T-helper 1 cell treated with Interleukin-12 subunit alpha and Interleukin-12 subunit beta and Interleukin-4 antibody, amounts not matched to agents 30 ng/mL and 1 ng/mL, for 36 hours (primary cell): ENCODE data around the gene PLD2. TPM values are rescaled to one million over a fixed set of nuclear protein-coding genes. Genes with fewer than 3 reads are reported as not detected.

ENCODE experiments used
- intact Hi-C: fragments of 100-400 bp; cut with micrococcal nuclease; formaldehyde crosslinking; loops from one replicate; pipeline ENCODE4 v1.15.1; 2024
- total RNA-seq: library from RNA; stranded (reverse); gene quantifications from 2 replicates; pipeline ENCODE4 v1.2.3, GENCODE V29; 2022

PLD2 gene
- total RNA-seq, 1 donor from 2014 or later, result 37.2 TPM

DNA sequence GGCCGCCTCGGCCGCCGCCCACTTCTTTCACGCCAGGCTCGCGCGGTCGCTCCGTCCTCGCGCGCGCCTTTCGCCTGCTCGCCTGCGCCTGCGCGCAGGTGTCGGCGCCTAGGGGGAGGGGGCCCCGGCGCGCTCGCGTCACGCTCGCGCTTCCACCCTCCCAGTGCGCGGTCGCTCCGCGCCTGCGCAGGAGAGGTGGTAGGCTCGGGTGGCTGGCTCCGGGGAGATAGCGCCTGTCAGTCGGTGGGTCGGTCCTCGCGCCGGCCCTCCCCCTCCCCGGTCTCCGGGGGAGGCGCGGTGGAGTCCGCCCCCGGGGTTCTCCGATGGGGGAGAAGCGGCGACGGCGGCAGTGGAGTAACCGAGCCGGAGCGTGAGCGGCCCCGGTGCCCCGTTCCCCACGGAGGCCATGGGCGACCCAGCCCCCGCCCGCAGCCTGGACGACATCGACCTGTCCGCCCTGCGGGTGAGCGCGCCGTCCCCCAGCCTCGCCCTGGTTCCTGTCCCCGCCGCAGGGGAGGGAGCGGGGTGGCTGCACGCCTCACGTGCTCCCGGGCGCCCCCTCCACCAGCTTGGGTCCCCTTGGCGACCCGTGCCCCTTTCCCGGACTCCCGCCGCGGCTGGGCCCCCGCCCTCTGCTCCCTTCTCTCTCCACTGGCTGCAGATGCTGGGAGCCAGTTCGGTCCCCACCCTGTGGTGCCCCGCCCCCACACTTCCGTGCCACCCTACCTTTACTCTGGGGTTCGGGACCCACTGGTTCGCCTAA lies 26.4 kb downstream of the PLD2 start, which contains the start of gene MINK1:
TSS of gene MINK1 (plus strand) at position 163 of the 763 bp plus-strand sequence. CDS start at position 407, 244 bp downstream.
- intact Hi-C loops, result loop anchor here (1.0 to 5.0 kb wide), 7 partner anchors 26 to 123 kb away; partner anchors contain the start of genes ARRB2, C17orf107, MED11 and PLD2

GRCh38 chr17:4833941-4834680 lies 27.2 kb downstream of the PLD2 start:
- intact Hi-C loops, result loop anchor here (1.0 to 5.0 kb wide), 8 partner anchors 27 to 691 kb away; partner anchors contain the start of genes ARRB2, C17orf107, CYB5D2 and MED11

DNA sequence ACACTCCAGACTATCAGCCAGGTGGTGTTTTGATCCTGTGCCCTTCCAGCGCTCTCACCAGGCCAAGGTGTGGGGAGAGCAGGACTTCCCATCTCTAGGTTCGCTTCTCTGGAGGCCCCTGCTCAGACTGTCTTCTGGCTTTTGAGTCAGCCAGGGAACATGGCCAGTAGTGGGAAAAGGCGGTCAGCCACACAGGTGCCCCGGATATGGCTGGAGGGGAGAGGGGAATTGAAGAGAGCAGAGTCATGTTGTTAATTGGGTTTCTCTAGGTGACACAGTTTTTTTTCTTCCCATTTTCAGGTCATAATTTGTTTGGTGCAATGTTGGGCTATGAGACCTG lies 27.7 kb downstream of the PLD2 start:
- intact Hi-C loops, result loop anchor here (1.0 to 5.0 kb wide), 3 partner anchors 48 to 691 kb away; partner anchors contain the start of genes C17orf107, CYB5D2 and ZZEF1

DNA sequence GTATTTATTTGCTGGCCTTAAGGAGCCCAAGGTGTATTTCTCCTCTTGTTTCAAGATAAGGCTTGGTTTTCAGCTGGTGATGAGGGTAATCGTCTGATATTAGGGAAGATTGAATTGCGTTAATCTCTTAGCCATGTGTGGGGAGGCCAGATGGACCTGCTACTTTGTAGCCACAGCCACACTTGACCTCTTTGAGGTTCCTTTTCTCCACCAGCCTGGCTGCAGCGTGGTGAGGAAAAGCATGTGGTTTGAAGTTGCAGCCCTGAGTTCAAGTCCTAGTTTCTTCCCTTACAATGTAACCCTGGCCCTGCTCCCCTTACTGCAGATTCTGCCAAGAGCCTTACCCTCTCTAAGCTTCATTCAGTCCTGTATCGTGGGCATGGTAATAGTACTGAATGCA lies 29.3 kb downstream of the PLD2 start:
- intact Hi-C loops, result no loop called here

DNA sequence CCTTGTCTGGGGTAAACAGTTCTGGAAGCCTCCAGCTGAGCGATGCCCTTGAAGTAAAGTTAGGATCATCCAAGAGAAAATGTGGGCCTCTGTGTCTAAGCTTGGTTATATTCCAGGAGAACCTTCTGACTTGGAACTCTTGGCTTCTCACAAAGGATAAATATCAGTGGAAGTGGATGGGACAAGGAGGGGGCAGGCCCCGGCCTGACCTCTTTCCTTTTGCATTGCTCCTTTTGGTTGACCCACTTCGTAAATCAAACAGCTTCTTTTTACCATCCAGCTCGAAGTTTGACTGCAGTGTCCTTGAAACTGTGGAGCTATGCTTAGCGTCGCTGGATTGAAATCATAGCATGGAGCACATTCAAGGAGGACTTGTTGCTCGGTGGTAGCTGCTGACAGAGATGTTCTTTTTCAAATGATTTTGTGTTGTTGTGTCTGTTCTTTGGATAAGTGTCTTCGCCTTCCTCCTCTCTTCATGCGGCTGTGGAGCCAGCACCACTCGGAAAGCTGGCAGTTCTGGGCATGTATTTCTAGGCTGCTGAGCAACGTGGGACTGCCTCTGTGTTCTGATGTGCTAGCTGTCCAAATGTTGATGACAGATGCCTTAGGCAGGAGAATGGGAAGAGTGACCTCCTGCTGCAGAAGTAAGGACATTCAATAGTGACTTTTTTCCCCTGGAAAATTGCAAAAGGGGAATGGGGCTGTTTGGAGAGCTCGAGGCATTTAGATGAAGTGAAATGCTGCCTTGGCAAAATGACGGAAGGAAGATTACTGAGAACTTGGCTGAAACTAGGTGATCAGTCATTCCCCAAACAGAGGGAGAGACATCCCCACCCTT lies 30.7 kb downstream of the PLD2 start:
- intact Hi-C loops, result no loop called here

DNA sequence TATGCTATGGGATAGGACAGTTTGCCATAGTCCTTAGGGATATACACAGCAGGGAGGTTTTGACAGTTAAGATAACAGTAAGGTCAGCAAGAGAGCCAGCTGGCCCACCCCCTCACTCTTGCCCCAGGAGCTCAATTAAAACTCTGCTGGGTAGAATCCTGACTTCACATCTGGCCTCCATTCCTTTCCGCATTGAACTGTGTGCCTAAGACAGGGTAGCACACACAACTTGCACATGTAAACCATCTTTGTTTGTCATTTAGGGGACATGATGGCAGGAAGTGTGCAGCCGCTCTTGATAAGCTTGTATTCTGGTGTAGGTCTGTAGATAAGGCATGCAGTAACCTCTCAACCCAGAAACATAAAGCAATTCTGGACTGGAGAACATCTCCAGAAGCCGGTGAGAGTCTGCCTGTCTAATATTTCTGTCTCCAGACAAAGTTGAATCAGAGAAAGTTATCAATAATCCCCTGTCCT lies 31.4 kb downstream of the PLD2 start:
- intact Hi-C loops, result no loop called here

DNA sequence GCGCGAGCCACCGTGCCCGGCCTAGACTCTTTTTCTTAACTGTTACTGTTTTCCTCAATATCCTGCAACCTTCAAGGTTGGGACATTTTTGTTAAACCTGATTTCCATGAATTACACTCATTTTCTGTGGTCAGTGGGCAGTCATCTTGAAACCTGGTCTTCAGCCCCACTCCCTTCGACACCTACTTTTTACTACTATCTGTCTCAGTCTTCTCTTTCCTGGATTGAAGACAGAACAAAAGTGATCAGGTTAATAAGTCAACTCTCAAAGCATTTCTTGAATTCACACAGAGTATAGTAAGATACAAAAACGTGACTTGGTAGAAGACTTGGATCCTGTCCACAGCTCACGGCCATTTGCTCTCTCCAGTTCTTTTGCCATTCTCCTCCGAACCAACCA lies 32.3 kb downstream of the PLD2 start:
- intact Hi-C loops, result no loop called here

- intact Hi-C loops, result no loop called here
These were observed 33.3 kb downstream of the PLD2 start for GRCh38 chr17:4839965-4840892.

- intact Hi-C loops, result no loop called here
These were observed 33.9 kb downstream of the PLD2 start for GRCh38 chr17:4840893-4841242.

DNA sequence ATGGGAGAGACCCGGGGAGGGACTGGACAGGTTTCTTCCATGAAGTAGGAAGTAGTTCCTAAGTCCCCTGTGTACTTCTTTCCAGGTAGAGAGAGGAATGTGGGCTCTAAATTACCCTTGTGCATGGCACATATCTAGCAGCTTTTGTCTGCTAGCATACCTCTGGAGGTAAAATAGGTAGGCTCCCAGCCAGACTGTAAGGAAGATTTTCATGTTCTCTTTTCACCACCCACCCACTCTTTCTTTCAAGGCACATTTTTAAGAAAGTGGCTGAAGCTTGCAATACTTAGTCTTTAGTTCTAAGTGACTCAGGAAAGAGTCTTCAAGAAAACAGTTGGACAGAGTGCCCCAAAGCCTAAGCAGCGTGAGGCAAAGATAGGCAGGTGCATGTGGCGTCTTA lies 35.4 kb downstream of the PLD2 start:
- intact Hi-C loops, result no loop called here

GRCh38 chr17:4843321-4844000 lies 36.5 kb downstream of the PLD2 start:
- intact Hi-C loops, result no loop called here

DNA sequence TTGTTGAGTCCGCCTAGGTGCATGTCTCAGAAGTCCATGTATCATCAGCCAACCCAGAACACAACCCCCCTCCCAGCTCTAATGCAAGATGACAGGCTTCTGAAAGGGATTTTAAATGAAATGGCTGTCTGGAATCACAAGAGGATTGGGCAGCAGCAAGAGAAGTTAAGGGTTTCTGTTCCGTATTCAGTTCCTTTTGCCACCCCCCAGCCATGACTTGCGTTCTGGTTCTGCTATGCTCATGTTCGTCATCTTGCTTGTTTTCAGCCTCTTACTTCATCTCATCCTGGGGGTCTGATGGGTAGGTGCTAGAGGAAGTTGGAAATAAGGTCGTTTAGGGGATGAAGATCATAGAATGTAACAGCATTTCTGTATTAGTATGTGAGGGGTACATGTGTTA lies 38.2 kb downstream of the PLD2 start:
- intact Hi-C loops, result no loop called here

- intact Hi-C loops, result no loop called here
These were observed 39.9 kb downstream of the PLD2 start for GRCh38 chr17:4846635-4847390.

GRCh38 chr17:4849011-4849536 lies 42.1 kb downstream of the PLD2 start:
- intact Hi-C loops, result no loop called here

DNA sequence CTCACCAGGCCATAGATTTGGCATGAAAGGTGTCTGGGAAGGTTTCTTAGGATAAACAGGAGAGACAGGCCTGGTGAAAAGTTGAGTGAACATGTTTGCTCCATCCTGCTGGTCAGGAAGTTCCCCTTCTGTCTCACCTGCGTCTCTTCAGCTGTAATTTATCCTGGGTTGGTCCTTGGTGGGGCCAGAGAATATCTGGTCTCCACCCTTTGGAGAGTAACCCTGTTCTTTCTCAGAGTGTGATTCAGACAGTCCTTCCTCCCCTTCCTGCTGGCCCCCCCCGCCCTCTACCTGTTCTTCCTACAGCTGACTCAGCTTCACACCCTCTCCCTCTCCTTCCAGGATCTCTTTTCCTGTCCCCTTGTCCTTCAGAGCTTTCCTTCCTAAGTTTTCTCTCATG lies 43.3 kb downstream of the PLD2 start:
- intact Hi-C loops, result no loop called here

DNA sequence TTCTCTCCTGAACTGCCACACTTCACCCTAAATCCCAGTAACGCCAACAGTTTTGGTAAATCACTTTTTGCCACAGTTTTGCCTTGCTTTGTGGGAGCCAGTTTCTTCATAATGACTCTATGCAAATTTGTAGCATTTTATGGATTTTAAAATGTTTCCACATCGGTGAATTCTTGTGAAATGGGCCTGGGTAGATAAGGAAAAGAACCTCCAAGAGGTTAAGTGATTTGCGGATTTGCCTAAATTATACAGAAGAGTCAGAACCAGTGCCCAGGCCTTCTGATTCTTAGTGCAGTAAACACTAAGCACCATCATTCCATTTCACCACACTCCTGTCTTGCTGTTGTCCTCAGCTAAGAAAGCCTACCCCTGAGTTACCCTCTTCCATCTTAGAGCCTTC lies 44.1 kb downstream of the PLD2 start:
- intact Hi-C loops, result no loop called here

DNA sequence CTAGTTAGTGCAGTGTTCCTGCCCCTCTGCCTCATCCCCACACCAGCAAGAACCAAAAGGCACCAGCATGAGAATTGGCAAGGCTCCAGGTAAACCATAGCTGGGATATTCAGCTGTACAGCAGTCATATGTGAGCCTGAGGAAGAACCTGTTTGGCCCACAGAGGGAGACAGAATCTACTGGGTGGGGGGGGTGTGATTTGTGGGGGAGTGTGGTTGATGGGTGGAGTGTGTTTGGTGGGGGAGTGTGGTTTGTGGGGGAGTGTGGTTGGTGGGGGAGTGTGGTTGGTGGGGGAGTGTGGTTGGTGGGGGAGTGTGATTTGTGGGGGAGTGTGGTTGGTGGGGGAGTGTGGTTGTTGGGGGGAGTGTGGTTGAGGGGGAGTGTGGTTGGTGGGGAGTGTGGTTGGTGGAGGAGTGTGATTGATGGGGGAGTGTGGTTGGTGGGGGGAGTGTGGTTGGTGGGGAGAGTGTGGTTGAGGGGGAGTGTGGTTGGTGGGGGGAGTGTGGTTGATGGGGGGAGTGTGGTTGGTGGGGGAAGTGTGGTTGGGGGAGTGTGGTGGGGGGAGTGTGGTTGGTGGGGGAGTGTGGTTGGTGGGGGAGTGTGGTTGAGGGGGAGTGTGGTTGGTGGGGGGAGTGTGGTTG lies 45.7 kb downstream of the PLD2 start:
- intact Hi-C loops, result no loop called here

DNA sequence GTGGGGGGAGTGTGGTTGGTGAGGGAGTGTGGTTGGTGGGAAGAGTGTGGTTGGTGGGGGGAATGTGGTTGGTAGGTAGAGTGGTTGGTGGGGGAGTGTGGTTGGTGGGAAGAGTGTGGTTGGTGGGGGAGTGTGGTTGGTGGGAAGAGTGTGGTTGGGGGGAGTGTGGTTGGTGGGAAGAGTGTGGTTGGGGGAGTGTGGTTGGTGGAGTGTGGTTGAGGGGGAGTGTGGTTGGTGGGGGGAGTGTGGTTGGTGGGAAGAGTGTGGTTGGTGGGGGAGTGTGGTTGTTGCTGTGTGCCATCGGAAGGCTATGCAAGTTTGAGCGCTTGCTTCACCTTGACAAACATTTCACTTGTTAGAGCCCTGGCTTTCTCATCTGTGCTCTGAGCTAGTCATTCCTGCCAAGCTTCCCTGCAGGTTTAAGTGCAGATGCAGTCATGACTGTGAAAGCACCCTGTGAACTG lies 46.3 kb downstream of the PLD2 start:
- intact Hi-C loops, result no loop called here
